ENCODE measurements around the gene SIK2.

SIK2 gene

GRCh38 chr11:111660822-111661221, 58.6 kb downstream of the SIK2 start:
- H3K36me3 ChIP-seq (ENCODE audit: low read depth), result no peaks in the 10 kb centered on the region

GRCh38 chr11:111663820-111664219, 61.6 kb downstream of the SIK2 start:
- H3K36me3 ChIP-seq (ENCODE audit: low read depth), result no peaks in the 10 kb centered on the region
- H3K27ac ChIP-seq (ENCODE audit: poor library complexity, severe bottlenecking), result no peak overlapping the region
- H3K4me3 ChIP-seq (ENCODE audit: severe bottlenecking), result no peak overlapping the region
- H3K4me1 ChIP-seq (ENCODE audit: insufficient read depth, poor library complexity, severe bottlenecking), result no peaks in the 10 kb centered on the region
- TF ChIP-seq, protein P1, sequence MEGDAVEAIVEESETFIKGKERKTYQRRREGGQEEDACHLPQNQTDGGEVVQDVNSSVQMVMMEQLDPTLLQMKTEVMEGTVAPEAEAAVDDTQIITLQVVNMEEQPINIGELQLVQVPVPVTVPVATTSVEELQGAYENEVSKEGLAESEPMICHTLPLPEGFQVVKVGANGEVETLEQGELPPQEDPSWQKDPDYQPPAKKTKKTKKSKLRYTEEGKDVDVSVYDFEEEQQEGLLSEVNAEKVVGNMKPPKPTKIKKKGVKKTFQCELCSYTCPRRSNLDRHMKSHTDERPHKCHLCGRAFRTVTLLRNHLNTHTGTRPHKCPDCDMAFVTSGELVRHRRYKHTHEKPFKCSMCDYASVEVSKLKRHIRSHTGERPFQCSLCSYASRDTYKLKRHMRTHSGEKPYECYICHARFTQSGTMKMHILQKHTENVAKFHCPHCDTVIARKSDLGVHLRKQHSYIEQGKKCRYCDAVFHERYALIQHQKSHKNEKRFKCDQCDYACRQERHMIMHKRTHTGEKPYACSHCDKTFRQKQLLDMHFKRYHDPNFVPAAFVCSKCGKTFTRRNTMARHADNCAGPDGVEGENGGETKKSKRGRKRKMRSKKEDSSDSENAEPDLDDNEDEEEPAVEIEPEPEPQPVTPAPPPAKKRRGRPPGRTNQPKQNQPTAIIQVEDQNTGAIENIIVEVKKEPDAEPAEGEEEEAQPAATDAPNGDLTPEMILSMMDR (IDR thresholded peaks at IDR 0.05; ENCODE audit: poor library complexity, severe bottlenecking), result no peak
- no peaks in the 10 kb centered on the region for H3K9me3 ChIP-seq (ENCODE audit: severe bottlenecking)
- ATAC-seq (ENCODE audit: low read depth), result no peak
- no peaks in the 10 kb centered on the region for H3K27me3 ChIP-seq (ENCODE audit: insufficient read depth, poor library complexity, severe bottlenecking)
- DNase-seq (ENCODE audit: low spot score), result no peak

More at GRCh38 chr11:111660822-111661221, 58.6 kb downstream of the SIK2 start:
- Histone ChIP-seq H3K4me1 (ENCODE audit: insufficient read depth, poor library complexity, severe bottlenecking) (peaks cover 2% of the 10 kb centered on the region), H3K27me3 (ENCODE audit: insufficient read depth, poor library complexity, severe bottlenecking) (no peaks in the 10 kb centered on the region), H3K9me3 (ENCODE audit: severe bottlenecking) (no peaks in the 10 kb centered on the region), H3K27ac (ENCODE audit: poor library complexity, severe bottlenecking) (no peak overlapping the region), H3K4me3 (ENCODE audit: severe bottlenecking) (no peak overlapping the region)
- TF ChIP-seq, protein P1 (IDR thresholded peaks at IDR 0.05; ENCODE audit: poor library complexity, severe bottlenecking), result no peak
- ATAC-seq (ENCODE audit: low read depth) (no peak), DNase-seq (ENCODE audit: low spot score) (no peak)

DNA sequence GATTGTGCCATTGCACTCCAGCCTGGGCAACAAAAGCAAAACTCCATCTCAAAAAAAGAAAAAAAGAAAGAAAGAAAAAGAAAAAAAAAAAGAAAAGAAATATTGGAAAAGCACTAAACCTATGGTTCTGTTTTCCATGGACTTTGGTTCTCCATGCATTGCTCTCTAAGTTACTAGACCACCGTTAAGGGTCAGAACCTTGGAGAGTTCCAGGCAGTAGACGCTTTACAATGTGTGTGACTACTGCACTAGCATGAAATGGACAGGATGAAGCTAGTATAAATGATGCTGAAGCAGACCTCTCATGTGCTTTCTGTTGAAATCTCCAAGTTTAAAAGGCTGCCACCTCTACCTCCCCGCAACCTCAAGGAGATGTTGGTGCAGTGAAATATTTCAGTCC, 63.5 kb downstream of the SIK2 start:
- ATAC-seq (ENCODE audit: low read depth) (peak; percentile 49; the same call in 2 of the 3 replicates), DNase-seq (ENCODE audit: low spot score) (no peak)
- no peaks in the 10 kb centered on the region for H3K9me3 ChIP-seq (ENCODE audit: severe bottlenecking)
- TF ChIP-seq, protein P1 (IDR thresholded peaks at IDR 0.05; ENCODE audit: poor library complexity, severe bottlenecking), result no peak
- H3K4me3 ChIP-seq (ENCODE audit: severe bottlenecking), result no peak overlapping the region
- H3K36me3 ChIP-seq (ENCODE audit: low read depth), result no peaks in the 10 kb centered on the region
- H3K4me1 ChIP-seq (ENCODE audit: insufficient read depth, poor library complexity, severe bottlenecking), result no peaks in the 10 kb centered on the region
- H3K27ac ChIP-seq (ENCODE audit: poor library complexity, severe bottlenecking), result no peak overlapping the region
- no peaks in the 10 kb centered on the region for H3K27me3 ChIP-seq (ENCODE audit: insufficient read depth, poor library complexity, severe bottlenecking)

DNA sequence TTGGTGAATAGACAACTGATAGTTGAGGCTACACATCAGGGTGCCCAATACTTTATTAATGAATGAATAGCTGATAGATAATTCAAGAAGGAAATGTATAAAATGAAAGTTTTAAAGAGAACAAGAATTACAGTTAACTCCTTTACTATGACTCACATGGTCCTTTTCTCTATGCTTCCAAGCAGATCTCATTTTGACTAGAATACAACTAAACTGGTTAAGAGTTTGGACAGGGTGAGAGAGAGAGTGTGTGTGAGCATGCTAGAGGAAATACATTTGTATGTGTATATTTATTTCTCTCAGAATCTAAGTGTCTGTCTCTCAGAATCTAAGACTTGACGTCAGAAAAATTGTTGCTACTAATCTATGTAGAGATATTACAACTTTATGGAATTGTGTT, 66.7 kb downstream of the SIK2 start:
- H3K36me3 ChIP-seq (ENCODE audit: low read depth), result no peaks in the 10 kb centered on the region
- H3K27me3 ChIP-seq (ENCODE audit: insufficient read depth, poor library complexity, severe bottlenecking), result no peaks in the 10 kb centered on the region
- H3K4me1 ChIP-seq (ENCODE audit: insufficient read depth, poor library complexity, severe bottlenecking), result no peaks in the 10 kb centered on the region
- no peaks in the 10 kb centered on the region for H3K9me3 ChIP-seq (ENCODE audit: severe bottlenecking)
- no peak overlapping the region for H3K27ac ChIP-seq (ENCODE audit: poor library complexity, severe bottlenecking)
- ATAC-seq (ENCODE audit: low read depth) (no peak), DNase-seq (ENCODE audit: low spot score) (no peak)
- TF ChIP-seq, protein P1 (IDR thresholded peaks at IDR 0.05; ENCODE audit: poor library complexity, severe bottlenecking), result no peak
- H3K4me3 ChIP-seq (ENCODE audit: severe bottlenecking), result no peak overlapping the region

GRCh38 chr11:111671383-111671782, 69.1 kb downstream of the SIK2 start:
- Histone ChIP-seq H3K9me3 (ENCODE audit: severe bottlenecking) (no peaks in the 10 kb centered on the region), H3K4me3 (ENCODE audit: severe bottlenecking) (no peak overlapping the region), H3K27me3 (ENCODE audit: insufficient read depth, poor library complexity, severe bottlenecking) (no peaks in the 10 kb centered on the region), H3K4me1 (ENCODE audit: insufficient read depth, poor library complexity, severe bottlenecking) (peaks cover 1% of the 10 kb centered on the region), H3K36me3 (ENCODE audit: low read depth) (no peaks in the 10 kb centered on the region; the same call in 1 of the 2 replicates), H3K27ac (ENCODE audit: poor library complexity, severe bottlenecking) (no peak overlapping the region)
- TF ChIP-seq, protein P1 (IDR thresholded peaks at IDR 0.05; ENCODE audit: poor library complexity, severe bottlenecking), result no peak
- DNase-seq (ENCODE audit: low spot score), result no peak
- no peak for ATAC-seq (ENCODE audit: low read depth)
